Measurements from ENCODE around the gene NDUFA3.

The NDUFA3 gene

GRCh38 chr19:54073829-54074228, 28.8 kb upstream of the NDUFA3 start:
- Histone ChIP-seq H3K4ac (ENCODE audit: low read depth in 1 of 2, low read length in 2 of 2) (no peak overlapping the region), H2BK120ac (ENCODE audit: low read depth, low read length) (no peak overlapping the region), H3K27me3 (ENCODE audit: control insufficient read depth in 1 of 2, insufficient read depth in 1 of 2, low read length in 2 of 2) (no peaks in the 10 kb centered on the region), H3K4me2 (ENCODE audit: low read length, poor library complexity, severe bottlenecking) (no peak overlapping the region), H2BK12ac (ENCODE audit: low read length in 2 of 2) (no peak overlapping the region), H3K79me1 (replicated peaks; ENCODE audit: low read length, poor library complexity, severe bottlenecking) (no peaks in the 10 kb centered on the region), H3K9ac (ENCODE audit: low read length) (no peak overlapping the region), H3K4me1 (ENCODE audit: control insufficient read depth, insufficient read depth, low read depth, low read length) (no peaks in the 10 kb centered on the region), H3K9me3 (ENCODE audit: control insufficient read depth, low read length) (peaks cover 8% of the 10 kb centered on the region), H3K23ac (ENCODE audit: low read length in 2 of 2) (no peak overlapping the region), H3K4me3 (ENCODE audit: insufficient read depth in 1 of 2, low read depth in 1 of 2, low read length in 2 of 2) (no peak overlapping the region), H3K18ac (ENCODE audit: low read depth in 1 of 2, low read length in 2 of 2) (no peak overlapping the region), H4K8ac (ENCODE audit: low read length) (no peak overlapping the region), H3K14ac (ENCODE audit: low read length in 2 of 2) (no peak overlapping the region), H2AK5ac (ENCODE audit: low read length, severe bottlenecking) (no peak overlapping the region), H4K91ac (ENCODE audit: low read length) (no peak overlapping the region), H3K27ac (ENCODE audit: low read length, poor library complexity, severe bottlenecking) (no peak overlapping the region), H3K36me3 (ENCODE audit: control insufficient read depth in 1 of 2, insufficient read depth in 2 of 2, low read depth in 1 of 2, low read length in 2 of 2) (no peaks in the 10 kb centered on the region), H2BK15ac (ENCODE audit: low read depth, poor library complexity, severe bottlenecking) (no peak overlapping the region), H2AFZ (ENCODE audit: low read depth, low read length) (no peak overlapping the region), H2BK5ac (ENCODE audit: low read depth, low read length, poor library complexity, severe bottlenecking) (no peak overlapping the region)
- DNase-seq: no peak
- 85% methylated on average over 10 of the region's 10 CpGs for WGBS

GRCh38 chr19:54074851-54075250, 27.8 kb upstream of the NDUFA3 start:
- Histone ChIP-seq H3K27ac (ENCODE audit: low read length, poor library complexity, severe bottlenecking) (no peak overlapping the region), H3K4me3 (ENCODE audit: insufficient read depth in 1 of 2, low read depth in 1 of 2, low read length in 2 of 2) (no peak overlapping the region), H4K91ac (ENCODE audit: low read length) (no peak overlapping the region), H2BK15ac (ENCODE audit: low read depth, poor library complexity, severe bottlenecking) (no peak overlapping the region), H3K4ac (ENCODE audit: low read depth in 1 of 2, low read length in 2 of 2) (no peak overlapping the region), H2BK120ac (ENCODE audit: low read depth, low read length) (no peak overlapping the region), H4K8ac (ENCODE audit: low read length) (no peak overlapping the region), H3K14ac (ENCODE audit: low read length in 2 of 2) (no peak overlapping the region), H2AK5ac (ENCODE audit: low read length, severe bottlenecking) (no peak overlapping the region), H3K4me2 (ENCODE audit: low read length, poor library complexity, severe bottlenecking) (no peak overlapping the region), H3K9me3 (ENCODE audit: control insufficient read depth, low read length) (no peaks in the 10 kb centered on the region), H3K79me1 (replicated peaks; ENCODE audit: low read length, poor library complexity, severe bottlenecking) (no peaks in the 10 kb centered on the region), H2AFZ (ENCODE audit: low read depth, low read length) (no peak overlapping the region), H3K18ac (ENCODE audit: low read depth in 1 of 2, low read length in 2 of 2) (no peak overlapping the region), H2BK5ac (ENCODE audit: low read depth, low read length, poor library complexity, severe bottlenecking) (no peak overlapping the region), H3K9ac (ENCODE audit: low read length) (no peak overlapping the region), H2BK12ac (ENCODE audit: low read length in 2 of 2) (no peak overlapping the region), H3K23ac (ENCODE audit: low read length in 2 of 2) (no peak overlapping the region), H3K27me3 (ENCODE audit: control insufficient read depth in 1 of 2, insufficient read depth in 1 of 2, low read length in 2 of 2) (no peaks in the 10 kb centered on the region), H3K36me3 (ENCODE audit: control insufficient read depth in 1 of 2, insufficient read depth in 2 of 2, low read depth in 1 of 2, low read length in 2 of 2) (no peaks in the 10 kb centered on the region), H3K4me1 (ENCODE audit: control insufficient read depth, insufficient read depth, low read depth, low read length) (no peaks in the 10 kb centered on the region)
- DNase-seq: no peak
- 91% methylated on average over 8 of the region's 9 CpGs for WGBS

DNA sequence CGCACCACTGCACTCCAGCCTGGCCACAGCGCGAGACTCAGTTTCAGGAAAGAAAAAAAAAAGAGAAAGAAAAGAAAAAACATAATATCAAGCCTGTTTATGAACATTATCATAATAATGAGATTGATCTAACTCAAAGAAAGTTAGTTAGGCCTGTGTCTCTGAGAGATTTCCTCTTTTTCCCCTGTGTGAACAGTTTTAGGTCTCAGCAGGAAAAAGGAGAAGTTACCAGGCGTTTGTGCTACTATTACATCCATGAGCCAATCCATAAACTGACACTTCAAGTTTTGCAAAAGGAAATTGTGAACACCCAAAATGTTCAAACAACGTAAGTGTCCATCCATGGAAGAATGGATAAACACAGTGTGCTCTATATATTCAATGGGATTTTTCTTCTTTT, 25.3 kb upstream of the NDUFA3 start:
- no peak overlapping the region for H3K18ac ChIP-seq (ENCODE audit: low read depth in 1 of 2, low read length in 2 of 2)
- H2BK5ac ChIP-seq (ENCODE audit: low read depth, low read length, poor library complexity, severe bottlenecking): no peak overlapping the region
- H3K4me1 ChIP-seq (ENCODE audit: control insufficient read depth, insufficient read depth, low read depth, low read length): no peaks in the 10 kb centered on the region
- no peaks in the 10 kb centered on the region for H3K79me1 ChIP-seq (replicated peaks; ENCODE audit: low read length, poor library complexity, severe bottlenecking)
- H2BK120ac ChIP-seq (ENCODE audit: low read depth, low read length): no peak overlapping the region
- H4K8ac ChIP-seq (ENCODE audit: low read length): no peak overlapping the region
- H3K23ac ChIP-seq (ENCODE audit: low read length in 2 of 2): no peak overlapping the region
- DNase-seq: no peak
- H3K27ac ChIP-seq (ENCODE audit: low read length, poor library complexity, severe bottlenecking): no peak overlapping the region
- H3K4me3 ChIP-seq (ENCODE audit: insufficient read depth in 1 of 2, low read depth in 1 of 2, low read length in 2 of 2): no peak overlapping the region
- no peak overlapping the region for H4K91ac ChIP-seq (ENCODE audit: low read length)
- H3K14ac ChIP-seq (ENCODE audit: low read length in 2 of 2): no peak overlapping the region
- no peak overlapping the region for H3K4ac ChIP-seq (ENCODE audit: low read depth in 1 of 2, low read length in 2 of 2)
- H2BK15ac ChIP-seq (ENCODE audit: low read depth, poor library complexity, severe bottlenecking): no peak overlapping the region
- no peak overlapping the region for H2BK12ac ChIP-seq (ENCODE audit: low read length in 2 of 2)
- no peak overlapping the region for H3K4me2 ChIP-seq (ENCODE audit: low read length, poor library complexity, severe bottlenecking)
- H3K9me3 ChIP-seq (ENCODE audit: control insufficient read depth, low read length): peaks cover 7% of the 10 kb centered on the region
- no peak overlapping the region for H3K9ac ChIP-seq (ENCODE audit: low read length)
- no peak overlapping the region for H2AK5ac ChIP-seq (ENCODE audit: low read length, severe bottlenecking)
- H3K36me3 ChIP-seq (ENCODE audit: control insufficient read depth in 1 of 2, insufficient read depth in 2 of 2, low read depth in 1 of 2, low read length in 2 of 2): no peaks in the 10 kb centered on the region
- H3K27me3 ChIP-seq (ENCODE audit: control insufficient read depth in 1 of 2, insufficient read depth in 1 of 2, low read length in 2 of 2): no peaks in the 10 kb centered on the region
- H2AFZ ChIP-seq (ENCODE audit: low read depth, low read length): no peak overlapping the region
- WGBS: 90% methylated on average over 1 of the region's 5 CpGs

- no peak for DNase-seq
- Histone ChIP-seq H3K23ac (ENCODE audit: low read length in 2 of 2) (no peak within 1 kb of the TSS), H3K18ac (ENCODE audit: low read depth in 1 of 2, low read length in 2 of 2) (no peak within 1 kb of the TSS), H3K4me2 (ENCODE audit: low read length, poor library complexity, severe bottlenecking) (no peak within 1 kb of the TSS), H3K36me3 (ENCODE audit: control insufficient read depth in 1 of 2, insufficient read depth in 2 of 2, low read depth in 1 of 2, low read length in 2 of 2) (no peaks in the 10 kb centered on the region), H4K91ac (ENCODE audit: low read length) (no peak within 1 kb of the TSS), H2BK15ac (ENCODE audit: low read depth, poor library complexity, severe bottlenecking) (no peak within 1 kb of the TSS), H4K8ac (ENCODE audit: low read length) (no peak within 1 kb of the TSS), H2BK12ac (ENCODE audit: low read length in 2 of 2) (no peak within 1 kb of the TSS), H2BK120ac (ENCODE audit: low read depth, low read length) (no peak within 1 kb of the TSS), H3K27me3 (ENCODE audit: control insufficient read depth in 1 of 2, insufficient read depth in 1 of 2, low read length in 2 of 2) (no peaks in the 10 kb centered on the region), H3K9ac (ENCODE audit: low read length) (no peak within 1 kb of the TSS), H3K9me3 (ENCODE audit: control insufficient read depth, low read length) (peaks cover 14% of the 10 kb centered on the region), H3K4me3 (ENCODE audit: insufficient read depth in 1 of 2, low read depth in 1 of 2, low read length in 2 of 2) (peak within 1 kb of the TSS in 1 of 2 experiments; percentile 23), H2BK5ac (ENCODE audit: low read depth, low read length, poor library complexity, severe bottlenecking) (no peak within 1 kb of the TSS), H3K79me1 (replicated peaks; ENCODE audit: low read length, poor library complexity, severe bottlenecking) (no peaks in the 10 kb centered on the region), H2AK5ac (ENCODE audit: low read length, severe bottlenecking) (no peak within 1 kb of the TSS), H3K27ac (ENCODE audit: low read length, poor library complexity, severe bottlenecking) (no peak within 1 kb of the TSS), H3K4ac (ENCODE audit: low read depth in 1 of 2, low read length in 2 of 2) (no peak within 1 kb of the TSS), H3K14ac (ENCODE audit: low read length in 2 of 2) (no peak within 1 kb of the TSS), H2AFZ (ENCODE audit: low read depth, low read length) (no peak within 1 kb of the TSS), H3K4me1 (ENCODE audit: control insufficient read depth, insufficient read depth, low read depth, low read length) (no peaks in the 10 kb centered on the region)
- WGBS: 68% methylated on average over 5 of the region's 7 CpGs
These were observed 21.6 kb upstream of the NDUFA3 start, which contains the start of gene TARM1 for GRCh38 chr19:54081032-54081431. Gene TARM1 (minus strand): TSS chr19:54081365. CDS start chr19:54081340, 25 bp downstream.

Data from mesenchymal stem cell (in vitro differentiated cells and primary cell).